NCI-H460 (cell line): ENCODE measurements around the gene PLA2G4D. TPM values are rescaled to one million over a fixed set of nuclear protein-coding genes. Genes with fewer than 3 reads are reported as not detected.
"Not testable (repeated sequence)": the region's sequence is repeated elsewhere in the genome, so short reads cannot be mapped to it uniquely, and the experiment has no call there.

Experiments
- DNase-seq: peaks from one replicate; pipeline ENCODE4 v3.0.0-alpha.2; 2016; ENCODE audit warnings: low read depth; ENCODE audit errors: extremely low read depth
- total RNA-seq: library from RNA; depleted of rRNA; stranded (reverse); fragments of >200 nt; shearing (Covaris generic); gene quantifications from 2 replicates; pipeline ENCODE4 v1.2.3, GENCODE V29; 2014

Gene PLA2G4D
- total RNA-seq, 1 experiment from 2014 or later, result not detected

GRCh38 chr15:42093966-42094365, 396 bp downstream of the PLA2G4D start:
- no peak for DNase-seq

- DNase-seq, result peak; percentile 1
Observed at GRCh38 chr15:42092398-42093318, 1.7 kb downstream of the PLA2G4D start.

- DNase-seq, result not testable (repeated sequence)
Observed at GRCh38 chr15:42091753-42092397, 2.5 kb downstream of the PLA2G4D start.

GRCh38 chr15:42090781-42091180, 3.6 kb downstream of the PLA2G4D start:
- no peak for DNase-seq

GRCh38 chr15:42090370-42090769, 4.0 kb downstream of the PLA2G4D start:
- no peak for DNase-seq

- DNase-seq, result no peak
Observed at GRCh38 chr15:42089942-42090341, 4.4 kb downstream of the PLA2G4D start.

GRCh38 chr15:42088801-42089640, 5.3 kb downstream of the PLA2G4D start:
- DNase-seq, result no peak

- DNase-seq, result no peak
Observed at GRCh38 chr15:42087926-42088800, 6.2 kb downstream of the PLA2G4D start.

GRCh38 chr15:42087460-42087859, 6.9 kb downstream of the PLA2G4D start:
- no peak for DNase-seq

GRCh38 chr15:42085721-42086120, 8.6 kb downstream of the PLA2G4D start:
- DNase-seq, result no peak

GRCh38 chr15:42085236-42085605, 9.1 kb downstream of the PLA2G4D start:
- no peak for DNase-seq

GRCh38 chr15:42084465-42085235, 9.7 kb downstream of the PLA2G4D start:
- DNase-seq, result peak; percentile 69

- no peak for DNase-seq
Observed at GRCh38 chr15:42083916-42084315, 10.4 kb downstream of the PLA2G4D start.

GRCh38 chr15:42083605-42083908, 10.8 kb downstream of the PLA2G4D start:
- no peak for DNase-seq

GRCh38 chr15:42082823-42083604, 11.3 kb downstream of the PLA2G4D start:
- no peak for DNase-seq

GRCh38 chr15:42082141-42082540, 12.2 kb downstream of the PLA2G4D start:
- no peak for DNase-seq

- no peak for DNase-seq
Observed at GRCh38 chr15:42080919-42081830, 13.2 kb downstream of the PLA2G4D start.
